ENCODE measurements around the gene PTX4.

DNA sequence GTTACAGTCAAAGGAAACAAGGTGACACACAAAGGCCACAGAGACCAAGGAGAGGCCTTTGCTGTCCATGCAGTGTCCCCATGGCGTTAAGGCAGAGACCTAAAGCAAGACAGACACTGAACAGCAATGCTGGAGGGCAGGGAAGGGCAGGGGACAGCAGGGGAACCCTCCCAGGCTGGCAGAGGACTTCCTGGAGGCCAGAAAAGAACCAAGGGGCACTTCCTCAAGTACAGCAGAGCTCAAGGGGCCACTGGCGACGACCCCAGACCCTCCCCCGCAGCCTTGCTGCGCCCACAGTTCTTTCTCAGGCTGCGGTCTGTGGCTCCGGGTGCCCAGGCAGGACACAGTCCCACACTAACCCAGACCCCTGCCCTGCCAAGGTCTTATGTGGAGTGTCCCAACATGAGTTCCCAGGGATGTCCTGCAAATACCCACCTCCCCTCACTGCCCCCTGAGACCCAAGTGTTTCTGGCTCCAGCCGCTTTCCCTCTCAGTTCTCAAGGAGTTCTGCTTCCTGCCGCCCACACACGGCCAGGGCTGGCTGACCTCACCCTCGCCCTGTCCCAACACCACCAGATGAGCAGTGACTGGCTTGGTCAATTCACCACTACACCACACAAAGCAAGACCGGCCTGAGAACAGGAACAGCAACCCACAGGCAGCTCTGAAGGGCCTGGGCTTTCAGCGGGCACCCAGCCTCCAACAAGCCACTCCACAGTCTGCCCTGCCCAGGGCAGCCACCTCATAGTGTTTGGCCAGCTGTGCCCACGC is 18.1 kb downstream of the PTX4 start:
- TF ChIP-seq, protein P1, sequence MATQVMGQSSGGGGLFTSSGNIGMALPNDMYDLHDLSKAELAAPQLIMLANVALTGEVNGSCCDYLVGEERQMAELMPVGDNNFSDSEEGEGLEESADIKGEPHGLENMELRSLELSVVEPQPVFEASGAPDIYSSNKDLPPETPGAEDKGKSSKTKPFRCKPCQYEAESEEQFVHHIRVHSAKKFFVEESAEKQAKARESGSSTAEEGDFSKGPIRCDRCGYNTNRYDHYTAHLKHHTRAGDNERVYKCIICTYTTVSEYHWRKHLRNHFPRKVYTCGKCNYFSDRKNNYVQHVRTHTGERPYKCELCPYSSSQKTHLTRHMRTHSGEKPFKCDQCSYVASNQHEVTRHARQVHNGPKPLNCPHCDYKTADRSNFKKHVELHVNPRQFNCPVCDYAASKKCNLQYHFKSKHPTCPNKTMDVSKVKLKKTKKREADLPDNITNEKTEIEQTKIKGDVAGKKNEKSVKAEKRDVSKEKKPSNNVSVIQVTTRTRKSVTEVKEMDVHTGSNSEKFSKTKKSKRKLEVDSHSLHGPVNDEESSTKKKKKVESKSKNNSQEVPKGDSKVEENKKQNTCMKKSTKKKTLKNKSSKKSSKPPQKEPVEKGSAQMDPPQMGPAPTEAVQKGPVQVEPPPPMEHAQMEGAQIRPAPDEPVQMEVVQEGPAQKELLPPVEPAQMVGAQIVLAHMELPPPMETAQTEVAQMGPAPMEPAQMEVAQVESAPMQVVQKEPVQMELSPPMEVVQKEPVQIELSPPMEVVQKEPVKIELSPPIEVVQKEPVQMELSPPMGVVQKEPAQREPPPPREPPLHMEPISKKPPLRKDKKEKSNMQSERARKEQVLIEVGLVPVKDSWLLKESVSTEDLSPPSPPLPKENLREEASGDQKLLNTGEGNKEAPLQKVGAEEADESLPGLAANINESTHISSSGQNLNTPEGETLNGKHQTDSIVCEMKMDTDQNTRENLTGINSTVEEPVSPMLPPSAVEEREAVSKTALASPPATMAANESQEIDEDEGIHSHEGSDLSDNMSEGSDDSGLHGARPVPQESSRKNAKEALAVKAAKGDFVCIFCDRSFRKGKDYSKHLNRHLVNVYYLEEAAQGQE (IDR thresholded peaks at IDR 0.05; ENCODE audit: borderline replicate concordance): no peak
- TF ChIP-seq, protein P1 (CRISPR knock-in tag; IDR thresholded peaks at IDR 0.05; ENCODE audit: low read depth): no peak
- TF ChIP-seq CEBPB (tag; IDR thresholded peaks at IDR 0.05) (no peak), HDAC2 (IDR thresholded peaks at IDR 0.05) (no peak), ZBTB17 (CRISPR knock-in tag; IDR thresholded peaks at IDR 0.05) (no peak), ZNF146 (CRISPR knock-in tag; IDR thresholded peaks at IDR 0.05; ENCODE audit: unreplicated experiment) (no peak), HNRNPH1 (optimal IDR thresholded peaks at IDR 0.05; ENCODE audit: low read depth, low read length) (no peak), KLF10 (CRISPR knock-in tag; IDR thresholded peaks at IDR 0.05) (no peak), RBM15 (IDR thresholded peaks at IDR 0.05; ENCODE audit: insufficient read depth, low read length) (no peak)
- TF ChIP-seq, protein P2, sequence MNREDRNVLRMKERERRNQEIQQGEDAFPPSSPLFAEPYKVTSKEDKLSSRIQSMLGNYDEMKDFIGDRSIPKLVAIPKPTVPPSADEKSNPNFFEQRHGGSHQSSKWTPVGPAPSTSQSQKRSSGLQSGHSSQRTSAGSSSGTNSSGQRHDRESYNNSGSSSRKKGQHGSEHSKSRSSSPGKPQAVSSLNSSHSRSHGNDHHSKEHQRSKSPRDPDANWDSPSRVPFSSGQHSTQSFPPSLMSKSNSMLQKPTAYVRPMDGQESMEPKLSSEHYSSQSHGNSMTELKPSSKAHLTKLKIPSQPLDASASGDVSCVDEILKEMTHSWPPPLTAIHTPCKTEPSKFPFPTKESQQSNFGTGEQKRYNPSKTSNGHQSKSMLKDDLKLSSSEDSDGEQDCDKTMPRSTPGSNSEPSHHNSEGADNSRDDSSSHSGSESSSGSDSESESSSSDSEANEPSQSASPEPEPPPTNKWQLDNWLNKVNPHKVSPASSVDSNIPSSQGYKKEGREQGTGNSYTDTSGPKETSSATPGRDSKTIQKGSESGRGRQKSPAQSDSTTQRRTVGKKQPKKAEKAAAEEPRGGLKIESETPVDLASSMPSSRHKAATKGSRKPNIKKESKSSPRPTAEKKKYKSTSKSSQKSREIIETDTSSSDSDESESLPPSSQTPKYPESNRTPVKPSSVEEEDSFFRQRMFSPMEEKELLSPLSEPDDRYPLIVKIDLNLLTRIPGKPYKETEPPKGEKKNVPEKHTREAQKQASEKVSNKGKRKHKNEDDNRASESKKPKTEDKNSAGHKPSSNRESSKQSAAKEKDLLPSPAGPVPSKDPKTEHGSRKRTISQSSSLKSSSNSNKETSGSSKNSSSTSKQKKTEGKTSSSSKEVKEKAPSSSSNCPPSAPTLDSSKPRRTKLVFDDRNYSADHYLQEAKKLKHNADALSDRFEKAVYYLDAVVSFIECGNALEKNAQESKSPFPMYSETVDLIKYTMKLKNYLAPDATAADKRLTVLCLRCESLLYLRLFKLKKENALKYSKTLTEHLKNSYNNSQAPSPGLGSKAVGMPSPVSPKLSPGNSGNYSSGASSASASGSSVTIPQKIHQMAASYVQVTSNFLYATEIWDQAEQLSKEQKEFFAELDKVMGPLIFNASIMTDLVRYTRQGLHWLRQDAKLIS (CRISPR knock-in tag; IDR thresholded peaks at IDR 0.05): no peak
- TF ChIP-seq, protein P3, sequence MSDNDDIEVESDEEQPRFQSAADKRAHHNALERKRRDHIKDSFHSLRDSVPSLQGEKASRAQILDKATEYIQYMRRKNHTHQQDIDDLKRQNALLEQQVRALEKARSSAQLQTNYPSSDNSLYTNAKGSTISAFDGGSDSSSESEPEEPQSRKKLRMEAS (CRISPR knock-in tag; IDR thresholded peaks at IDR 0.05): no peak
